Endothelial cell of umbilical vein (primary cell): Measurements from ENCODE around the gene SPAST. TPM values are rescaled to one million over a fixed set of nuclear protein-coding genes. Genes with fewer than 3 reads are reported as not detected.
A peak's percentile ranks its signal among the peaks of the same experiment; 100 is the strongest.

Source experiments
- BruUV-seq: library from RNA; stranded (reverse); fragments of 400-500 nt; replicated peaks from 2 replicates; lab custom pipeline; 2021; lab: Mats Ljungman, UMichigan
- CTCF ChIA-PET: fragments of 300-600, 350-600 bp; sonication (Branson Sonifier 250); formaldehyde crosslinking; loops from one replicate; lab custom pipeline; 2021; ENCODE audit warnings: antibody characterized with exemption, inconsistent platforms; lab: Charles Lee
- POLR2A ChIA-PET: fragments of 300-600, 350-600 bp; sonication (Branson Sonifier 250); formaldehyde crosslinking; loops from one replicate; lab custom pipeline; 2021; ENCODE audit warnings: antibody characterized with exemption, inconsistent platforms; lab: Charles Lee
- DNase-seq: peaks from one replicate; pipeline ENCODE4 v3.0.0-alpha.2; 2011; ENCODE audit warnings: low read depth, low spot score
- FAIRE-seq: peaks from 2 replicates; lab custom pipeline; 2011; peaks lifted over from hg19 to GRCh38; lab: Jason Lieb, UNC
- H2AFZ ChIP-seq: 2 replicates; pipeline ENCODE4 v1.6.0; 2012; ENCODE audit warnings: low read depth, low read length, control low read depth, inconsistent platforms
- H3K27ac ChIP-seq: 2 replicates; pipeline ENCODE4 v1.5.1; 2011; ENCODE audit warnings: low read depth, mild to moderate bottlenecking, control low read depth, low read length, moderate library complexity; ENCODE audit not compliant: insufficient read depth
- H3K27me3 ChIP-seq, 2 experiments: 2 replicates each; pipeline versions ENCODE4 v1.6.0 to v1.6.1; 2011; ENCODE audit warnings: low read length in 2 of 2, mixed read lengths in 1 of 2; ENCODE audit not compliant: control insufficient read depth in 2 of 2, insufficient read depth in 2 of 2
- H3K36me3 ChIP-seq, 2 experiments: 2 replicates in 1 of 2; 3 replicates in 1 of 2; pipeline ENCODE4 v1.5.1; 2011; ENCODE audit warnings: low read length in 2 of 2, mild to moderate bottlenecking in 1 of 2, moderate library complexity in 1 of 2; ENCODE audit not compliant: control insufficient read depth in 2 of 2, insufficient read depth in 2 of 2; ENCODE audit errors: extremely low read depth in 1 of 2
- H3K4me1 ChIP-seq: 3 replicates; pipeline ENCODE4 v1.5.1; 2011; ENCODE audit warnings: mild to moderate bottlenecking, low read length; ENCODE audit not compliant: control insufficient read depth, insufficient read depth; ENCODE audit errors: extremely low read depth
- H3K4me2 ChIP-seq: 2 replicates; pipeline ENCODE4 v1.6.1; 2011; ENCODE audit warnings: low read length, control low read depth, mixed read lengths; ENCODE audit not compliant: insufficient read depth
- H3K4me3 ChIP-seq, 3 experiments: fragments of 200-600 bp in 1 of 3; sonication (generic), shearing (Covaris generic) in 1 of 3; replicated peaks in 1 of 3; 2 replicates each; pipeline ENCODE4 v1.5.1; 2011 to 2016; ENCODE audit warnings: control low read depth in 3 of 3, low read length in 3 of 3, mild to moderate bottlenecking in 2 of 3, inconsistent platforms in 1 of 3, low read depth in 1 of 3, moderate library complexity in 1 of 3; ENCODE audit not compliant: insufficient read depth in 1 of 3
- H3K79me2 ChIP-seq: 2 replicates; pipeline ENCODE4 v1.6.0; 2012; ENCODE audit warnings: low read length, inconsistent platforms; ENCODE audit not compliant: control insufficient read depth, insufficient read depth
- H3K9ac ChIP-seq: replicated peaks from 2 replicates; pipeline ENCODE3; 2011; ENCODE audit warnings: low read length, control low read depth; ENCODE audit not compliant: insufficient read depth; ENCODE audit errors: extremely low read depth
- H3K9me1 ChIP-seq: replicated peaks from 3 replicates; pipeline ENCODE4 v1.6.0; 2011; ENCODE audit warnings: mild to moderate bottlenecking, low read length; ENCODE audit not compliant: control insufficient read depth, insufficient read depth; ENCODE audit errors: extremely low read depth
- H3K9me3 ChIP-seq: replicated peaks from 2 replicates; pipeline ENCODE4 v1.5.1; 2012; ENCODE audit warnings: low read length, inconsistent platforms; ENCODE audit not compliant: control insufficient read depth, insufficient read depth
- H4K20me1 ChIP-seq: replicated peaks from 2 replicates; pipeline ENCODE3; 2011; ENCODE audit warnings: mild to moderate bottlenecking, low read length; ENCODE audit not compliant: control insufficient read depth, insufficient read depth; ENCODE audit errors: extremely low read depth
- EZH2 ChIP-seq: IDR thresholded peaks from 2 replicates; pipeline ENCODE4 v1.6.1; 2012; ENCODE audit warnings: borderline replicate concordance, low read depth, mild to moderate bottlenecking, moderate library complexity, low read length, inconsistent platforms; ENCODE audit not compliant: severe bottlenecking
- FOS ChIP-seq: IDR thresholded peaks from 2 replicates; pipeline ENCODE4 v1.6.1; 2011; ENCODE audit warnings: mild to moderate bottlenecking, low read length, moderate library complexity, borderline replicate concordance; ENCODE audit not compliant: insufficient read depth
- JUN ChIP-seq: IDR thresholded peaks from 2 replicates; pipeline ENCODE4 v1.6.1; 2011; ENCODE audit warnings: borderline replicate concordance, low read depth; ENCODE audit not compliant: insufficient read length, insufficient read depth
- POLR2AphosphoS5 ChIP-seq: IDR thresholded peaks from 2 replicates; pipeline ENCODE4 v1.6.1; 2012; ENCODE audit warnings: low read depth, mild to moderate bottlenecking, control low read depth, low read length, moderate library complexity; ENCODE audit not compliant: insufficient read depth
- dilution Hi-C: fragments of 300-500 bp; cut with MboI; formaldehyde crosslinking; loops from one replicate; pipeline ENCODE4 v1.15.0; 2019; ENCODE audit warnings: low sequenced_read_pairs; ENCODE audit not compliant: extremely low pct_ligation_motif_present
- intact Hi-C: fragments of 100-400 bp; cut with micrococcal nuclease; formaldehyde crosslinking; loops from one replicate; pipeline ENCODE4 v1.10.0; 2022
- polyA plus RNA-seq, 4 experiments: library from polyadenylated mRNA; depleted of rRNA in 3 of 4; stranded (reverse) in 3 of 4; unstranded in 1 of 4; fragments of >200 nt; gene quantifications; 2 replicates each; pipeline versions ENCODE4 v1.2.1 to v1.2.3, GENCODE V29; 2011 to 2012; ENCODE audit warnings: missing spikeins in 1 of 4
- total RNA-seq: library from RNA; stranded (reverse); gene quantifications from 2 replicates; pipeline ENCODE4 v1.2.3, GENCODE V29; 2021
- TF ChIP-seq, protein P1 (sequence below), 2 donors: IDR thresholded peaks; 1 replicate in 1 of 2; 2 replicates in 1 of 2; pipeline ENCODE4 v1.5.1; 2011; ENCODE audit warnings: low read length in 2 of 2, mild to moderate bottlenecking in 2 of 2, moderate library complexity in 2 of 2, control low read depth in 1 of 2, inconsistent platforms in 1 of 2, low read depth in 1 of 2; ENCODE audit not compliant: insufficient read depth in 1 of 2; ENCODE audit errors: extremely low read depth in 1 of 2

SPAST gene
- total and polyA plus RNA-seq, 2 donors (not counting 3 experiments of a cell fraction or from before 2014, with no cell fraction given) = 4.7 to 24.9 TPM

GRCh38 chr2:32129086-32129485, 65.7 kb downstream of the SPAST start:
- intact Hi-C loops = no loop called here
- Histone ChIP-seq H3K4me2 (no peak overlapping the region), H3K27ac (no peak overlapping the region), H3K36me3 (peaks cover 3 to 6% of the 10 kb centered on the region in 2 experiments), H4K20me1 (no peaks in the 10 kb centered on the region), H3K79me2 (no peaks in the 10 kb centered on the region), H2AFZ (no peak overlapping the region), H3K4me3 (no peak overlapping the region), H3K9ac (no peak overlapping the region), H3K9me3 (no peaks in the 10 kb centered on the region), H3K4me1 (no peaks in the 10 kb centered on the region), H3K27me3 (no peaks in the 10 kb centered on the region), H3K9me1 (no peaks in the 10 kb centered on the region)
- ChIA-PET POLR2A (no interaction called here), CTCF (no interaction called here)
- no peak for DNase-seq
- BruUV-seq = no TSS peak
- no peak for FAIRE-seq
- no peak for TF ChIP-seq EZH2
- dilution Hi-C loops = no loop called here

DNA sequence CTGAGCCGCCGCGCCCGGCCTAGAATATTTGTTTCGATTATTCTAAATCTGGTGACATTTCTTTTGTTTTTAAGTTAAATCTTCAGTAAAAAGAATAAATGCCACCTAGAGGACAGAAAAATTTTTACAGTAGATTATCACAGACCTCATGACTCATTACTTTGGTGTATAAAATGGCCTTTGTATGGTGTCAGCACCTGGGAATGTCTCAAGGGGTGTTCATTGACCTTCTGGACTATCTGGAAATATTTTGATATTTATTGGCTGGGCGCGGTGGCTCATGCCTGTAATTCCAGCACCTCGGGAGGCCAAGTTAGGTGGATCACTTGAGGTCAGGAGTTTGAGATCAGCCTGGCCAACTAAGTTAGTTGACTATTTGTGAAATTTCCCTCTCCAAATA, 72.1 kb downstream of the SPAST start:
- Histone ChIP-seq H3K9ac (no peak overlapping the region), H3K4me1 (no peaks in the 10 kb centered on the region), H3K4me2 (no peak overlapping the region), H3K9me1 (no peaks in the 10 kb centered on the region), H3K79me2 (no peaks in the 10 kb centered on the region), H2AFZ (no peak overlapping the region), H3K27ac (no peak overlapping the region), H3K27me3 (no peaks in the 10 kb centered on the region), H3K4me3 (no peak overlapping the region), H3K36me3 (no peaks in the 10 kb centered on the region), H3K9me3 (no peaks in the 10 kb centered on the region), H4K20me1 (no peaks in the 10 kb centered on the region)
- POLR2A ChIA-PET = no interaction called here
- no peak for TF ChIP-seq POLR2AphosphoS5
- peak; percentile 26 for TF ChIP-seq JUN
- TF ChIP-seq, protein P1, sequence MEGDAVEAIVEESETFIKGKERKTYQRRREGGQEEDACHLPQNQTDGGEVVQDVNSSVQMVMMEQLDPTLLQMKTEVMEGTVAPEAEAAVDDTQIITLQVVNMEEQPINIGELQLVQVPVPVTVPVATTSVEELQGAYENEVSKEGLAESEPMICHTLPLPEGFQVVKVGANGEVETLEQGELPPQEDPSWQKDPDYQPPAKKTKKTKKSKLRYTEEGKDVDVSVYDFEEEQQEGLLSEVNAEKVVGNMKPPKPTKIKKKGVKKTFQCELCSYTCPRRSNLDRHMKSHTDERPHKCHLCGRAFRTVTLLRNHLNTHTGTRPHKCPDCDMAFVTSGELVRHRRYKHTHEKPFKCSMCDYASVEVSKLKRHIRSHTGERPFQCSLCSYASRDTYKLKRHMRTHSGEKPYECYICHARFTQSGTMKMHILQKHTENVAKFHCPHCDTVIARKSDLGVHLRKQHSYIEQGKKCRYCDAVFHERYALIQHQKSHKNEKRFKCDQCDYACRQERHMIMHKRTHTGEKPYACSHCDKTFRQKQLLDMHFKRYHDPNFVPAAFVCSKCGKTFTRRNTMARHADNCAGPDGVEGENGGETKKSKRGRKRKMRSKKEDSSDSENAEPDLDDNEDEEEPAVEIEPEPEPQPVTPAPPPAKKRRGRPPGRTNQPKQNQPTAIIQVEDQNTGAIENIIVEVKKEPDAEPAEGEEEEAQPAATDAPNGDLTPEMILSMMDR (IDR thresholded peaks at IDR 0.05; ENCODE audit: extremely low read depth in 1 of 2, insufficient read depth in 1 of 2, low read depth in 1 of 2, low read length in 2 of 2) = peak in 1 of 2 donors; percentile 10
- peak; percentile 61 for TF ChIP-seq FOS
- TF ChIP-seq EZH2 = no peak
- no TSS peak for BruUV-seq
- FAIRE-seq = peak; percentile 24
- dilution Hi-C loops (no loop called here), intact Hi-C loops (loop anchor here (2.0 to 5.0 kb wide), 2 partner anchors 73 to 123 kb away; partner anchors contain the start of genes MEMO1 and SPAST)
- peak; percentile 69 for DNase-seq
- CTCF ChIA-PET = interaction anchor here (1.2 to 2.2 kb wide), 3 partner anchors 16 to 96 kb away, joined by 3 to 5 read pairs (median 4); partner anchors contain the start of gene DPY30
